Ishikawa (cell line): ENCODE results near the gene ALDH3B1.

ENCODE experiments used
- CEBPB ChIP-seq: IDR thresholded peaks from 2 replicates; pipeline ENCODE4 v1.6.1; 2012
- CREB1 ChIP-seq: IDR thresholded peaks from 2 replicates; pipeline ENCODE4 v1.6.1; 2012; ENCODE audit warnings: low read depth
- EGR1 ChIP-seq: IDR thresholded peaks from 2 replicates; pipeline ENCODE4 v1.6.1; 2012
- EP300 ChIP-seq: IDR thresholded peaks from 2 replicates; pipeline ENCODE4 v1.6.1; 2012; ENCODE audit warnings: borderline replicate concordance
- FOXM1 ChIP-seq: IDR thresholded peaks from 2 replicates; pipeline ENCODE4 v1.6.1; 2012; ENCODE audit warnings: low read depth, borderline replicate concordance
- NFIC ChIP-seq: IDR thresholded peaks from 2 replicates; pipeline ENCODE4 v1.6.1; 2012
- RAD21 ChIP-seq: IDR thresholded peaks from 2 replicates; pipeline ENCODE4 v1.6.1; 2012; ENCODE audit warnings: low read depth
- REST ChIP-seq: IDR thresholded peaks from 2 replicates; pipeline ENCODE4 v1.6.1; 2012; ENCODE audit warnings: low read depth, mild to moderate bottlenecking
- TAF1 ChIP-seq: IDR thresholded peaks from 2 replicates; pipeline ENCODE4 v1.6.1; 2012; ENCODE audit warnings: low read depth, mild to moderate bottlenecking
- TCF12 ChIP-seq: IDR thresholded peaks from 2 replicates; pipeline ENCODE4 v1.6.1; 2012; ENCODE audit warnings: low read depth
- YY1 ChIP-seq: IDR thresholded peaks from 2 replicates; pipeline ENCODE4 v1.6.1; 2012; ENCODE audit warnings: low read depth
- TF ChIP-seq, protein P1 (sequence below): IDR thresholded peaks from 2 replicates; pipeline ENCODE4 v1.6.1; 2012
- TF ChIP-seq, protein P2 (sequence below): IDR thresholded peaks from 2 replicates; pipeline ENCODE4 v1.6.1; 2012

GRCh38 chr11:68074584-68075352, 64.6 kb downstream of the ALDH3B1 start:
- TF ChIP-seq NFIC: no peak
- TF ChIP-seq YY1: no peak
- no peak for TF ChIP-seq REST
- no peak for TF ChIP-seq TAF1
- TF ChIP-seq EGR1: no peak
- TF ChIP-seq FOXM1: no peak
- TF ChIP-seq TCF12: no peak
- no peak for TF ChIP-seq EP300
- no peak for TF ChIP-seq CEBPB
- TF ChIP-seq RAD21: no peak
- TF ChIP-seq, protein P1, sequence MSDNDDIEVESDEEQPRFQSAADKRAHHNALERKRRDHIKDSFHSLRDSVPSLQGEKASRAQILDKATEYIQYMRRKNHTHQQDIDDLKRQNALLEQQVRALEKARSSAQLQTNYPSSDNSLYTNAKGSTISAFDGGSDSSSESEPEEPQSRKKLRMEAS: no peak
- TF ChIP-seq CREB1: no peak
- TF ChIP-seq, protein P2, sequence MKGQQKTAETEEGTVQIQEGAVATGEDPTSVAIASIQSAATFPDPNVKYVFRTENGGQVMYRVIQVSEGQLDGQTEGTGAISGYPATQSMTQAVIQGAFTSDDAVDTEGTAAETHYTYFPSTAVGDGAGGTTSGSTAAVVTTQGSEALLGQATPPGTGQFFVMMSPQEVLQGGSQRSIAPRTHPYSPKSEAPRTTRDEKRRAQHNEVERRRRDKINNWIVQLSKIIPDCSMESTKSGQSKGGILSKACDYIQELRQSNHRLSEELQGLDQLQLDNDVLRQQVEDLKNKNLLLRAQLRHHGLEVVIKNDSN: no peak
